Measurements from ENCODE around the gene EIF4A3. TPM values are rescaled to one million over a fixed set of nuclear protein-coding genes. Genes with fewer than 3 reads are reported as not detected.

EIF4A3 gene
- total and polyA plus RNA-seq, 8 donors = 58.5 to 90.7 (median 84.3) TPM

DNA sequence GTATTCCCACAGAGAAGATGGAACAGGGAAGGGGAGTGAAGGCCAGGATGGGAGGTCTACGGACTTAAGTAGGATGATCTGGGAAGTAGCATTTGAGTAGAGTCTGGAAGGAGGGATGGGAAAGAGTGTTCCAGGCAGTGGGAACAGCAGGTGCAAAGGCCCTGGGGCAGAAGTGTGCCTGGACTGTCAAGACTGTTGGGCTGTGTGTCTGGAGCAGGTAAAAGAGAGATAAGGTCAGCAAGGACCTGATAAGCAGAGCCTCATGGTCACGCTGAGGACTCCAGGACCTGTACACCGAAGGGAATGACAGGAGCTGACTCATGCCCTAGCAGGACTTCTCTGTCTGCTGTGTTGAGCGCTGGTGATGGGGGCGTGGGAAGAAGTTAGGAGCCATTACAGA is 22.2 kb upstream of the EIF4A3 start:
- no peak overlapping the region for H3K4me3 ChIP-seq
- no peaks in the 10 kb centered on the region for H3K36me3 ChIP-seq
- TF ChIP-seq, protein P1, sequence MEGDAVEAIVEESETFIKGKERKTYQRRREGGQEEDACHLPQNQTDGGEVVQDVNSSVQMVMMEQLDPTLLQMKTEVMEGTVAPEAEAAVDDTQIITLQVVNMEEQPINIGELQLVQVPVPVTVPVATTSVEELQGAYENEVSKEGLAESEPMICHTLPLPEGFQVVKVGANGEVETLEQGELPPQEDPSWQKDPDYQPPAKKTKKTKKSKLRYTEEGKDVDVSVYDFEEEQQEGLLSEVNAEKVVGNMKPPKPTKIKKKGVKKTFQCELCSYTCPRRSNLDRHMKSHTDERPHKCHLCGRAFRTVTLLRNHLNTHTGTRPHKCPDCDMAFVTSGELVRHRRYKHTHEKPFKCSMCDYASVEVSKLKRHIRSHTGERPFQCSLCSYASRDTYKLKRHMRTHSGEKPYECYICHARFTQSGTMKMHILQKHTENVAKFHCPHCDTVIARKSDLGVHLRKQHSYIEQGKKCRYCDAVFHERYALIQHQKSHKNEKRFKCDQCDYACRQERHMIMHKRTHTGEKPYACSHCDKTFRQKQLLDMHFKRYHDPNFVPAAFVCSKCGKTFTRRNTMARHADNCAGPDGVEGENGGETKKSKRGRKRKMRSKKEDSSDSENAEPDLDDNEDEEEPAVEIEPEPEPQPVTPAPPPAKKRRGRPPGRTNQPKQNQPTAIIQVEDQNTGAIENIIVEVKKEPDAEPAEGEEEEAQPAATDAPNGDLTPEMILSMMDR (IDR thresholded peaks at IDR 0.05) = no peak
- no peak overlapping the region for H3K27ac ChIP-seq
- ATAC-seq = no peak
- H3K9me3 ChIP-seq = no peaks in the 10 kb centered on the region
- intact Hi-C loops (cut with DNase I) = no loop called here
- no peaks in the 10 kb centered on the region for H3K4me1 ChIP-seq
- DNase-seq = no peak
- no peaks in the 10 kb centered on the region for H3K27me3 ChIP-seq

DNA sequence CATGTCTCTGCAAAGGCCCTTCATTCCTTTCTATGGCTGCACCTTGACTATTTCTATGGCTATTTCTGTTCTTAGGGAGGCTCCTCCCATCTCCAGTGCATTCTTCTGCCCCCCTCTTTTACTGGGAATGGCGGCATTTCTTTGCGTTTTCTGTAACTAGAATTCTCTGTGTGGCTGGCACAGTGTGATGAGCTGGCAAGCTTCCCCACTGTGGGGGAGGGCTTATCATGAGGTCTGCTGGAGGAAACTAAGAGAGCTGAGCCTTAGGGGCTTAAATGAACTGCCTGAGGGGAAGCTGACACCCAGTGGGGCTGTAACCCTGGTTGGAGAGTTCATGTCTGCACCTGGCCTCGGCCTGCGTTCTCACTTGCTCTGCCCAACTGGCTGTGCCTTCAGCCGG is 21.4 kb upstream of the EIF4A3 start:
- H3K27me3 ChIP-seq = no peaks in the 10 kb centered on the region
- H3K27ac ChIP-seq = no peak overlapping the region
- no peaks in the 10 kb centered on the region for H3K36me3 ChIP-seq
- intact Hi-C loops (cut with DNase I) = no loop called here
- ATAC-seq (no peak), DNase-seq (no peak)
- TF ChIP-seq, protein P1 (IDR thresholded peaks at IDR 0.05) = no peak
- no peaks in the 10 kb centered on the region for H3K4me1 ChIP-seq
- no peaks in the 10 kb centered on the region for H3K9me3 ChIP-seq
- no peak overlapping the region for H3K4me3 ChIP-seq

DNA sequence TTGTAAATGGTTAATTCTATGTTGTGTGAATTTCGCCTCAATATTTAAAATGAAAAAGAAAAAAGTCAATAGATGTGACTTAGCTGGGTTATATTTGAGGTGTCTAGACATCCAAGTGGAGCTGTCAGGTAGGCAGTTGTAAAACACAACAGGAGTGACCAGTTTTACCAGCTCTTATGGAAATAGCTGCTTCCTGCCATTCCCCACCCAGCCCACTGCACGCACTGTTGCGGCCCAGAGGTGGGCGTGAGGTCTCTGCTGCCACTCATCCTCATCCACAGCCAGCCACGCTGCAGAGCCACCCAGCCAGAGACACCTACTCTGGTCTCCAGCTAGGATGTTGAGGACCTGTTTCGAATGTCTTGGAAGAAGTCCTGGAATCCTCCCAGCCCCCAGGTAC is 19.5 kb upstream of the EIF4A3 start:
- Histone ChIP-seq H3K4me1 (no peaks in the 10 kb centered on the region), H3K27me3 (no peaks in the 10 kb centered on the region), H3K9me3 (no peaks in the 10 kb centered on the region), H3K36me3 (no peaks in the 10 kb centered on the region), H3K27ac (no peak overlapping the region), H3K4me3 (no peak overlapping the region)
- intact Hi-C loops (cut with DNase I) = no loop called here
- ATAC-seq = no peak
- TF ChIP-seq, protein P1 (IDR thresholded peaks at IDR 0.05) = no peak
- peak in 1 of 4 donors; percentile 24 for DNase-seq

DNA sequence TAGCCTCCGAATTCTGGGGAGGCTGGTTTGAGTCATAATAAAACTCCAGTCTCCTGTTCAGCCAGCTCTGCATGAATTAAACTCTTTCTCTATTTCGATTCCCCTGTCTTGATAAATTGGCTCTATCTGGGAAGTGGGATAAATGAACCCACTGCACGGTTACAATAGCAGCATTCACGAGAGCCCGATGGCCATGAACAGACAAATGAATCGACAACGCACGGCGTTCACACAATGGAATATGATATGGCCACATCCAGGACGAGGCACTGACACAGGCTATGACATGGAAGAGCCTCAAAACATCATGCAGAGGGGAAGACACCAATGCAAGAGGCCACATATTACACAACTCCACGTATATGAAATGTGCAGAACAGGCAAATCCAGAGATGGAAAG is 17.3 kb upstream of the EIF4A3 start:
- TF ChIP-seq, protein P1 (IDR thresholded peaks at IDR 0.05) = no peak

DNA sequence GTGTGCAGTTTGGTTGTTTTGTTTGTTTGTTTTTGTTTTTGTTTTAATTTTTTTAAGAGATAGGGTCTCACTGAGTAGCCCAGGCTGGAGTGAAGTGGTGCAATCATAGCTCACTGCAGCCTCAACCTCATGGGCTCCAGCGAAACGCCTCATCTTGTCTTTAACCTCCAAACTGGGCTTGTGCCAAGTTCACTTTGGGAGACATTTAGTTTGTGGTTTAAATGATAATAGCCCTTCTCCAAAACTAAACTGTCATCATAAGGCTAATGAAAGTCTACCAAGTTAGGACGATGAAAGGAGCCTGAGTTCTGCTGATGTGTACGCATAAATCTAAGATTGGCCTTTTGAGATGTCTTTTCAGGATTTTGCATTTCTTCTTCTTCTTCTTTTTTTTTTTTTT is 16.4 kb upstream of the EIF4A3 start:
- DNase-seq (no peak), ATAC-seq (no peak)
- no peaks in the 10 kb centered on the region for H3K36me3 ChIP-seq
- TF ChIP-seq, protein P1 (IDR thresholded peaks at IDR 0.05) = no peak
- H3K4me1 ChIP-seq = no peaks in the 10 kb centered on the region
- H3K4me3 ChIP-seq = no peak overlapping the region
- H3K27ac ChIP-seq = no peak overlapping the region
- intact Hi-C loops (cut with DNase I) = no loop called here
- H3K27me3 ChIP-seq = peaks cover 0 to 6% of the 10 kb centered on the region in 2 donors
- no peaks in the 10 kb centered on the region for H3K9me3 ChIP-seq

More for the DNA sequence above, 17.3 kb upstream of the EIF4A3 start:
- Histone ChIP-seq H3K27ac (no peak overlapping the region), H3K4me3 (no peak overlapping the region), H3K27me3 (peaks cover 0 to 6% of the 10 kb centered on the region in 2 donors), H3K36me3 (no peaks in the 10 kb centered on the region), H3K4me1 (no peaks in the 10 kb centered on the region), H3K9me3 (no peaks in the 10 kb centered on the region)
- ATAC-seq = no peak
- intact Hi-C loops (cut with DNase I) = no loop called here
- no peak for DNase-seq

All from left lung (tissue), 10 donors.